Smooth muscle cell of trachea (primary cell): ENCODE measurements around the gene MARCKSL1. TPM values are rescaled to one million over a fixed set of nuclear protein-coding genes. Genes with fewer than 3 reads are reported as not detected.

Experiments used
- total RNA-seq: library from RNA; depleted of rRNA; stranded (reverse); fragments of >200 nt; gene quantifications from 2 replicates; pipeline ENCODE4 v1.2.1, GENCODE V29; 2014

The MARCKSL1 gene
- total RNA-seq = 7.3 and 20.5 TPM in 2 replicates

GRCh38 chr1:32335790-32336590 is at the start of gene MARCKSL1:
MARCKSL1 (minus strand) TSS chr1:32336233; CDS start chr1:32336033, 200 bp downstream.

GRCh38 chr1:32362474-32363313 is 26.7 kb upstream of the MARCKSL1 start, which contains the start of the genes FAM229A and TSSK3:
FAM229A (minus strand) TSS chr1:32362485; CDS start chr1:32362091, 394 bp downstream.
TSSK3 (plus strand) TSS chr1:32362539; CDS start chr1:32362702, 163 bp downstream.

GRCh38 chr1:32291708-32292538 is 44.1 kb downstream of the MARCKSL1 start, which contains the start of gene HDAC1:
HDAC1 (plus strand) TSS chr1:32292083; CDS start chr1:32292170, 87 bp downstream.

Other genes with a start within 250 kb of the MARCKSL1 start
- 39.9 and 47.5 TPM in 2 replicates for gene KPNA6, start 228.2 kb downstream of the MARCKSL1 start, total RNA-seq
- gene TXLNA, start 156.6 kb downstream of the MARCKSL1 start, total RNA-seq = 81.4 and 120 TPM in 2 replicates
- 8.1 and 12.4 TPM in 2 replicates for gene CCDC28B, start 135.6 kb downstream of the MARCKSL1 start, total RNA-seq
- 1.5 and 2.0 TPM in 2 replicates for gene IQCC, start 130.6 kb downstream of the MARCKSL1 start, total RNA-seq
- gene DCDC2B, start 127.1 kb downstream of the MARCKSL1 start, total RNA-seq = not detected in 2 replicates
- gene TMEM234, start 113.9 kb downstream of the MARCKSL1 start, total RNA-seq = 20.5 and 22.3 TPM in 2 replicates
- 426 and 471 TPM in 2 replicates for gene EIF3I, start 113.8 kb downstream of the MARCKSL1 start, total RNA-seq
- 0.29 and 0.66 TPM in 2 replicates for gene FAM167B, start 89.0 kb downstream of the MARCKSL1 start, total RNA-seq
- not detected in 2 replicates for gene LCK, start 85.0 kb downstream of the MARCKSL1 start, total RNA-seq
- 89.2 and 99.5 TPM in 2 replicates for gene HDAC1, start 44.1 kb downstream of the MARCKSL1 start, total RNA-seq
- gene FAM229A, start 26.3 kb upstream of the MARCKSL1 start, total RNA-seq = 1.6 and 2.3 TPM in 2 replicates
- gene TSSK3, start 26.3 kb upstream of the MARCKSL1 start, total RNA-seq = 1.0 and 1.3 TPM in 2 replicates
- 60.7 and 70.0 TPM in 2 replicates for gene BSDC1, start 58.2 kb upstream of the MARCKSL1 start, total RNA-seq
- not detected in 2 replicates for gene ZBTB8B, start 128.8 kb upstream of the MARCKSL1 start, total RNA-seq
- gene ZBTB8A, start 203.2 kb upstream of the MARCKSL1 start, total RNA-seq = 7.1 and 9.2 TPM in 2 replicates